Effector memory CD4-positive, alpha-beta T cell (primary cell): ENCODE data around the gene MLLT3.

Experiments used
- DNase-seq, 3 donors: peaks; one replicate each; pipeline ENCODE4 v3.0.0-alpha.2; 2020
- H3K27ac ChIP-seq: 2 replicates; pipeline ENCODE4 v1.7.0; 2013; ENCODE audit warnings: mild to moderate bottlenecking, low read length, moderate library complexity; ENCODE audit not compliant: insufficient read depth, poor library complexity, severe bottlenecking
- H3K27me3 ChIP-seq: replicated peaks from 2 replicates; pipeline ENCODE4 v1.7.0; 2013; ENCODE audit warnings: mild to moderate bottlenecking, low read length; ENCODE audit not compliant: insufficient read depth, control insufficient read depth, poor library complexity, severe bottlenecking
- H3K36me3 ChIP-seq: 2 replicates; pipeline ENCODE4 v1.7.0; 2013; ENCODE audit warnings: mild to moderate bottlenecking, low read length, moderate library complexity; ENCODE audit not compliant: control insufficient read depth, insufficient read depth
- H3K4me1 ChIP-seq: 2 replicates; pipeline ENCODE4 v1.7.0; 2013; ENCODE audit warnings: low read length, mild to moderate bottlenecking; ENCODE audit not compliant: control insufficient read depth, insufficient read depth, poor library complexity, severe bottlenecking
- H3K4me3 ChIP-seq: 2 replicates; pipeline ENCODE4 v1.7.0; 2013; ENCODE audit warnings: low read length, low read depth, mild to moderate bottlenecking; ENCODE audit not compliant: insufficient read depth, poor library complexity, severe bottlenecking
- H3K9me3 ChIP-seq: 2 replicates; pipeline ENCODE4 v1.7.0; 2013; ENCODE audit warnings: mild to moderate bottlenecking, low read length, moderate library complexity; ENCODE audit not compliant: control insufficient read depth

Gene MLLT3

DNA sequence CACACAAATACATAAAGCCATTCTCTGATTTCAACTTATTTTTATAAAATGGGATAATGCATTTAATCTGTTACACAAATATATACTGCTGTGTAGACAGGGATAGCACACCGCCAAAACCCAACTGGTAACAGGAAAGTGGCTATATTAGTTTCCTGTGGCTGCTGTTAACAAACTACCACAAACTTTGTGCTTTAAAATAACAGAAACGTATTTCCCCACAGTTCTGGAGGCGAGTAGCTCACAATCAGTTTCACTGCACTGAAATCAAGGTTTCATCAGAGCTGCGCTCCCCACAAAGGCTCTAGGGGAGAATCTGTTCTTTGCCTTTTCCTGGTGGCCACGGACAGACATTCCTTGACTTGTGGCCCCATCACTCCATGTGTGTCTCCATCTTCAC lies 94.0 kb downstream of the MLLT3 start:
- H3K27me3 ChIP-seq, result no peaks in the 10 kb centered on the region
- DNase-seq, result no peak
- peaks cover 6% of the 10 kb centered on the region for H3K4me1 ChIP-seq
- H3K36me3 ChIP-seq, result no peaks in the 10 kb centered on the region
- no peak overlapping the region for H3K4me3 ChIP-seq
- no peak overlapping the region for H3K27ac ChIP-seq
- no peaks in the 10 kb centered on the region for H3K9me3 ChIP-seq

DNA sequence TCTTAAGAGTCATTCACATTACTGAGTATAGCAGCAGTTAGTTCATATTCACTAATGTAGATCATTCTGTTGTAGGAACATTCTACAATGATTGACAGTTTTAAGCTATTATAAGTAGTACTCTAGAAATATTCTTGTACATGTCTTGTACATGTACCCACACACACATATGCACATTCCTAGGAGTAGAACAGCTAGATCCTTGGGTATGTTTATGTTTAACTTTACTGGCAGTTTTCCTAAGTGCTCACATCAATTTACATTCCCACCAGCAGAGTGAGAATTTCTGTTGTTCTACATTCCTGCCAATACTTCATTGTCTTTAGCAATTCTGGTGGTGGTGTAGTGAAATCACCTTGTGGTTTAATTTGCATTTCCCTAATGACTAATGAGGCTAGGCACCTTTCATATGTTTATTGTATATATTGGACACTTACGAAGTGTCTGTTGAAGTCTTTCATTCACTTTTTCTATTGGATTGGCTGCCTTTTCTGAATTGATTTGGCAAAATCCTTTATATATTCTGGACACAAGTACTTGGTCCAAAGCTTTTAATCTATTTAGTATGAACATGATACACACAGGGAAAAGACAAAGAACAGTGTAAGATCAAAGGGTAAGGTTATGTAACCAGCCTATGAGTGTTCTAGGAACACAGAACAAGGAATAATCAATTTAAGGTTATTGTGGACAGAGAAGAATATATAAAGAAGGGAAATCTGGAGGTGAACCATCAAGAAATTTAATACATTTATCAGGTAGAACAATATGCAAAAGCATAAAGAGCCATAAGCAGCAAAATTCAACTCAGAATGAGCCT lies 95.6 kb downstream of the MLLT3 start:
- Histone ChIP-seq H3K36me3 (no peaks in the 10 kb centered on the region), H3K27me3 (no peaks in the 10 kb centered on the region), H3K4me1 (peaks cover 6% of the 10 kb centered on the region), H3K27ac (no peak overlapping the region), H3K9me3 (no peaks in the 10 kb centered on the region), H3K4me3 (no peak overlapping the region)
- no peak for DNase-seq

GRCh38 chr9:20524776-20525175 lies 97.5 kb downstream of the MLLT3 start:
- H3K4me1 ChIP-seq, result peaks cover 6% of the 10 kb centered on the region
- no peaks in the 10 kb centered on the region for H3K36me3 ChIP-seq
- no peaks in the 10 kb centered on the region for H3K9me3 ChIP-seq
- H3K27me3 ChIP-seq, result no peaks in the 10 kb centered on the region
- no peak overlapping the region for H3K4me3 ChIP-seq
- DNase-seq, result no peak
- H3K27ac ChIP-seq, result no peak overlapping the region

DNA sequence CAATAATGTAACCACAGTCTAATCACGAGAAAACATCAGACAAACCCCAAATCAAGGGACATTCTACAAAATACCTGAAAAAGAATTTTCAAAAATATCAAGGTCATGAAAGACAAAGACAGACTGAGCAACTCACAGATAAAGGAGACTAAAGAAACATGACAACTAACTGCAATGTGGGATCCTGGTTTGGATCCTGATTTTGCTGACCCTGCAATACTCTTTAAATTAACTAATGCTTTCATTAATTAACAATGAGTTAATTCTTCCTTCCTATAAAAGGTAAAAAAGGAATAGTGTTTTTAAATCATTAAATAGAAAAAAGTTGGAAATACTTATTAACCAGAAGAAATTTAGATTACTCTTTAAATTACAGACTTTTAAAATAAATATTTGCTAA lies 103.6 kb downstream of the MLLT3 start:
- no peak overlapping the region for H3K4me3 ChIP-seq
- no peaks in the 10 kb centered on the region for H3K36me3 ChIP-seq
- no peak overlapping the region for H3K27ac ChIP-seq
- no peaks in the 10 kb centered on the region for H3K9me3 ChIP-seq
- no peaks in the 10 kb centered on the region for H3K27me3 ChIP-seq
- peaks cover 16% of the 10 kb centered on the region for H3K4me1 ChIP-seq
- no peak for DNase-seq

DNA sequence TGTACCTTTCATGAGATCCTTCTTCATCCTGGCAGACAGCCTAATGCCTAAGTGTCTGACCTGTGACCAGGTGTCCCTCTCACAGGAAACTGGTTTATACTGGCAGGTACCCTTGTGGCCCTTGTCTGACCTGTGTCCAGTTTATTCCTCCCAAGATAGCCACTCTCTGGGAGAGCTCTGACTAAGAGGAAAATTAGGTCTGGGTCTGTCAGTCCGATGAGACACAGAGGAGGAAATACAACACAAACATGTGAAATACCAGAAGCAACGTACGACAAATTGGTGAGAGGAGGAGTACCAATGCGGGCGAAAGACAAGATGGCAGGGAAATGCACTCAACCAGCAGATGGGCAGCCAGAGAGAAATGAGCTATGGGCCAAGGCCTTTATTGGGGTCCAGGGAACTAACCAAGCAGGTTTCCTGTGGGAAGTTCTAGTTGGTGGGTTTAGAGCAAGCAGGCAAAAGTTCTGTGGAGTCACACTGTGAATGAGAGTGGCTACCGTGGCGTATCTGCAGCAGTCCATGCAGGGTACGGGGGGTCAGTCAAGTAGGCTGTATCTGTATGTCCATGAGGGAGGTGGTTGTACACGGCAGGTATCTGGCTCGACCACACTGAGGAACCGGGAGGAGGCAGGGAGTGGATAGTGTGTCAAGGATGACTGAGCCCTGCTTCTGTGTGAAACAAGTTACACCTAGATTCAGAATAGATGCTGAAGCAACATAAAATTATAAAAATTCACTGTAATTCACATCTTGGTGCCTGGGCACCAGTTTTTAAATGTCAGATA lies 109.0 kb downstream of the MLLT3 start:
- H3K4me1 ChIP-seq, result peaks cover 23% of the 10 kb centered on the region
- H3K9me3 ChIP-seq, result no peaks in the 10 kb centered on the region
- H3K27me3 ChIP-seq, result no peaks in the 10 kb centered on the region
- H3K4me3 ChIP-seq, result no peak overlapping the region
- H3K36me3 ChIP-seq, result no peaks in the 10 kb centered on the region
- DNase-seq, result no peak
- no peak overlapping the region for H3K27ac ChIP-seq

- H3K9me3 ChIP-seq, result no peaks in the 10 kb centered on the region
- peaks cover 27% of the 10 kb centered on the region for H3K4me1 ChIP-seq
- H3K27ac ChIP-seq, result no peak overlapping the region
- no peaks in the 10 kb centered on the region for H3K27me3 ChIP-seq
- H3K36me3 ChIP-seq, result no peaks in the 10 kb centered on the region
- no peak overlapping the region for H3K4me3 ChIP-seq
- DNase-seq, result no peak
Observed at GRCh38 chr9:20512636-20513035, 109.7 kb downstream of the MLLT3 start.

DNA sequence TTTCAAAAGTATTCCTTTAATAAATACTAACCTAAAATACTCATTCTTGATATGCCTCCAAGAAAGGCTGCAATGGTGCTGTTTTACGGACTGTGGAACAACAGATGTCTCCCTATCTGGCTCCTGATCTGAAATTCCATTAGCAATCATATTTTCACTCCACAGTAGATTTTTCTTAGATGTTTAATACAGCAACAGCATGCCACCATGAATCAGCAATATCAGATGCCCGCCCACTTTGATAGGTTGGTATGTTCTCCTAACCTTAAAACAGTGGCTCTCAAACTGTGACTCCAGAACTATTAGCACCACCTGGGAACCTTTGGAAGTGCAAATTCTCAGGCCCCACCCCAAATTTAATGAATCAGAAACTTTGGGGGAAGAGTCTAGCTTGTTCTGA lies 110.2 kb downstream of the MLLT3 start:
- peaks cover 27% of the 10 kb centered on the region for H3K4me1 ChIP-seq
- no peak overlapping the region for H3K4me3 ChIP-seq
- H3K27ac ChIP-seq, result no peak overlapping the region
- H3K9me3 ChIP-seq, result no peaks in the 10 kb centered on the region
- no peaks in the 10 kb centered on the region for H3K27me3 ChIP-seq
- H3K36me3 ChIP-seq, result no peaks in the 10 kb centered on the region
- no peak for DNase-seq

DNA sequence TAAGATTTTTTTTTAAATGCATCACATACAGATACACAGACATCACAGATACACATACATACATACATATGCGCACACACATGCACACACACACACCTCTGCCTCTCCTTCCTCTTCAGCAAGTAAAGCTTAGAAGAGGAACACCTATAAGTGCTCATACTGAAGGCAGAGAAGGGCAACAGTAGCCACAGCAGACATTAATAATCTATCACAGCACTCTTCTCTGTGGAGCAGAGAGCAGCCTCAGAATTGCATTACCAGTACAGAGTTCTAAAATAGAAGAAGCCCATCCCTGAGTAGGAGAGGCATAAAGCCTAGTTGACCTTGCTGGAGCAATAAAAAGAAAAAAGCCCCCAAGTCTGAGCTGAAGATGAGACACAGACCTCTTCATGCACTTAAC lies 110.6 kb downstream of the MLLT3 start:
- no peaks in the 10 kb centered on the region for H3K27me3 ChIP-seq
- H3K4me1 ChIP-seq, result peaks cover 27% of the 10 kb centered on the region
- H3K9me3 ChIP-seq, result no peaks in the 10 kb centered on the region
- H3K4me3 ChIP-seq, result no peak overlapping the region
- H3K36me3 ChIP-seq, result no peaks in the 10 kb centered on the region
- no peak for DNase-seq
- H3K27ac ChIP-seq, result no peak overlapping the region

DNA sequence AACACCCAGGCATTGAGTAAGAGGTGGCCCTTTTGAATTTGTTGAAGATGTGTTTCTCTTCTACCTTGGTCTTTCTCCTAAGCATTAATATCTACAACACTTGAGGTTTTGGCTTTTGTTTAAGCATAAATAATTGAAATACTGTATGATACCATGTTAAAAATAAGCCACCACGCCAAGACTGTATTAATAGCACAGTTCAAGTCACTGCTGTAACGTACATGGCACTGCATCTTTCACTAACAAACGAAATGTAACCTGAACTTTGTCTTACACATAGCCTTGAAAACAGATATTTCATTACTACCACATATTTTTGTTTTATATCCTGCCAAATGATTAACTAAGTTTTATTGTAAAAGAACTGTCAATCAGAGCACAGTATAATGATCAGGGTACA lies 112.8 kb downstream of the MLLT3 start:
- Histone ChIP-seq H3K27ac (no peak overlapping the region), H3K36me3 (no peaks in the 10 kb centered on the region), H3K4me3 (no peak overlapping the region), H3K27me3 (no peaks in the 10 kb centered on the region), H3K9me3 (no peaks in the 10 kb centered on the region), H3K4me1 (peaks cover 17% of the 10 kb centered on the region)
- no peak for DNase-seq

GRCh38 chr9:20508242-20508641 lies 114.1 kb downstream of the MLLT3 start:
- DNase-seq, result no peak
- Histone ChIP-seq H3K27ac (no peak overlapping the region), H3K4me1 (peaks cover 13% of the 10 kb centered on the region), H3K4me3 (no peak overlapping the region), H3K9me3 (no peaks in the 10 kb centered on the region), H3K36me3 (no peaks in the 10 kb centered on the region), H3K27me3 (no peaks in the 10 kb centered on the region)
